HepG2 (cell line): ENCODE measurements around the gene NEXMIF. TPM values are rescaled to one million over a fixed set of nuclear protein-coding genes. Genes with fewer than 3 reads are reported as not detected.
"Not testable (repeated sequence)": the region's sequence is repeated elsewhere in the genome, so short reads cannot be mapped to it uniquely, and the experiment has no call there.

Experiments used
- ATAC-seq: fragments of 200-7000 bp; cut with Tn5 transposase; 3 replicates; pipeline ENCODE4 v1.9.1; 2020; ENCODE audit warnings: mild to moderate bottlenecking, moderate library complexity
- Bru-seq: library from RNA; stranded (reverse); fragments of 400-500 nt; gene quantifications from one replicate; lab custom pipeline; 2021; lab: Mats Ljungman, UMichigan
- BruChase-seq, 2 experiments: library from RNA; stranded (reverse); fragments of 400-500 nt; gene quantifications; one replicate each; lab custom pipeline; 2021; lab: Mats Ljungman, UMichigan
- BruUV-seq: library from RNA; stranded (reverse); fragments of 400-500 nt; replicated peaks from 2 replicates; lab custom pipeline; 2021; lab: Mats Ljungman, UMichigan
- CTCF ChIA-PET: fragments of 300-600 bp; formaldehyde crosslinking; extraction: SDS; loops from one replicate; lab custom pipeline; 2021; ENCODE audit warnings: low total read pairs, inconsistent platforms, low intra/inter-chr PET ratio; lab: Yijun Ruan, JAX
- POLR2A ChIA-PET: fragments of 350-600 bp; sonication (Branson Sonifier 250); formaldehyde crosslinking; loops from one replicate; lab custom pipeline; 2020; ENCODE audit warnings: antibody characterized with exemption, inconsistent platforms; lab: Yijun Ruan, JAX
- DNase-seq: peaks from one replicate; pipeline ENCODE4 v3.0.0-alpha.2; 2015; ENCODE audit warnings: low spot score
- FAIRE-seq: peaks from 3 replicates; lab custom pipeline; 2011; peaks lifted over from hg19 to GRCh38; lab: Jason Lieb, UNC
- H2AFZ ChIP-seq: one replicate; pipeline ENCODE4 v1.6.1; 2011; ENCODE audit warnings: low read length, inconsistent platforms
- H3K27ac ChIP-seq: fragments of 300-600 bp; 3 replicates; pipeline ENCODE4 v1.8.0; 2011; ENCODE audit warnings: mixed run types, mild to moderate bottlenecking, mixed read lengths, low read length, inconsistent platforms; ENCODE audit not compliant: insufficient read depth; ENCODE audit errors: extremely low read length
- H3K27me3 ChIP-seq, 2 experiments: fragments of 200-600 bp in 1 of 2; 2 replicates in 1 of 2; 3 replicates in 1 of 2; pipeline versions ENCODE4 v1.6.0 to v1.8.0; 2011; ENCODE audit warnings: low read length in 2 of 2, mild to moderate bottlenecking in 2 of 2, moderate library complexity in 2 of 2, inconsistent platforms in 1 of 2; ENCODE audit not compliant: insufficient read depth in 2 of 2, control insufficient read depth in 1 of 2
- H3K36me3 ChIP-seq, 2 experiments: fragments of 200-600 bp in 1 of 2; replicated peaks in 1 of 2; 2 replicates in 1 of 2; 3 replicates in 1 of 2; pipeline versions ENCODE4 v1.5.1 to v1.8.0; 2011; ENCODE audit warnings: low read length in 2 of 2, inconsistent platforms in 1 of 2; ENCODE audit not compliant: insufficient read depth in 2 of 2, control insufficient read depth in 1 of 2
- H3K4me1 ChIP-seq: 2 replicates; pipeline ENCODE4 v1.5.1; 2012; ENCODE audit warnings: low read length, inconsistent platforms; ENCODE audit not compliant: insufficient read depth
- H3K4me2 ChIP-seq: 2 replicates; pipeline ENCODE4 v1.6.0; 2011; ENCODE audit warnings: low read depth, low read length, inconsistent platforms
- H3K4me3 ChIP-seq, 3 experiments: fragments of 200-600 bp in 1 of 3; sonication (generic), shearing (Covaris generic) in 1 of 3; replicated peaks in 1 of 3; 2 replicates each; pipeline ENCODE4 v1.5.1; 2011 to 2016; ENCODE audit warnings: low read length in 3 of 3, inconsistent platforms in 2 of 3, low read depth in 2 of 3, mild to moderate bottlenecking in 2 of 3, control low read depth in 1 of 3, mixed read lengths in 1 of 3; ENCODE audit not compliant: insufficient read depth in 1 of 3
- H3K79me2 ChIP-seq: one replicate; pipeline ENCODE4 v1.6.1; 2011; ENCODE audit warnings: low read length, inconsistent platforms; ENCODE audit not compliant: insufficient read depth
- H3K9ac ChIP-seq: 2 replicates; pipeline ENCODE4 v1.6.0; 2011; ENCODE audit warnings: mild to moderate bottlenecking, low read depth, low read length, inconsistent platforms; ENCODE audit not compliant: insufficient read depth
- H3K9me3 ChIP-seq: 2 replicates; pipeline ENCODE4 v1.5.1; 2012; ENCODE audit warnings: mild to moderate bottlenecking, low read length
- H4K20me1 ChIP-seq: 2 replicates; pipeline ENCODE4 v1.6.0; 2011; ENCODE audit warnings: inconsistent platforms, mild to moderate bottlenecking, low read length, moderate library complexity; ENCODE audit not compliant: insufficient read depth
- CTCF ChIP-seq: sonication (generic); formaldehyde crosslinking; IDR thresholded peaks from 2 replicates; pipeline ENCODE4 v1.5.0; 2020; ENCODE audit warnings: mild to moderate bottlenecking, missing genetic modification reagents, moderate library complexity
- HNRNPLL ChIP-seq: fragments of 200-400 bp; formaldehyde crosslinking; IDR thresholded peaks from 2 replicates; pipeline ENCODE4 v1.6.1; 2017; ENCODE audit warnings: mild to moderate bottlenecking, low read depth, low read length; ENCODE audit not compliant: poor library complexity, severe bottlenecking
- JARID2 ChIP-seq: sonication (generic); formaldehyde crosslinking; IDR thresholded peaks from 2 replicates; pipeline ENCODE4 v1.8.1; 2023; ENCODE audit warnings: missing genetic modification reagents, inconsistent platforms; ENCODE audit not compliant: insufficient replicate concordance
- RAD21 ChIP-seq: fragments of 450-650 bp; formaldehyde crosslinking; IDR thresholded peaks from 2 replicates; pipeline ENCODE4 v1.5.0; 2020; ENCODE audit warnings: mild to moderate bottlenecking
- SKI ChIP-seq: fragments of 450-650 bp; IDR thresholded peaks from one replicate; pipeline ENCODE4 v1.6.1; 2018; ENCODE audit warnings: mild to moderate bottlenecking; ENCODE audit not compliant: partially characterized antibody
- whole genome bisulfite sequencing: methylation state at CpG from one replicate; pipeline ENCODE4 v1.1.6; 2017; ENCODE audit warnings: low lambda C conversion rate; 5-methylcytosine and 5-hydroxymethylcytosine counted together
- in situ Hi-C: cut with HindIII; loops from 2 replicates; pipeline ENCODE4 v1.10.0; 2017; ENCODE audit warnings: low pct_unique_long_range_greater_than_20kb; ENCODE audit not compliant: extremely low pct_ligation_motif_present
- intact Hi-C: fragments of 100-400 bp; cut with micrococcal nuclease; formaldehyde crosslinking; loops from one replicate; pipeline ENCODE4 v1.10.0; 2022; ENCODE audit not compliant: unreplicated experiment
- long read RNA-seq, 2 experiments: library from RNA in 1 of 2; library from polyadenylated mRNA in 1 of 2; stranded (forward) in 1 of 2; unstranded in 1 of 2; transcript quantifications; one replicate each; pipeline ENCODE4 v2.0.0, GENCODE V29; 2019 to 2022
- polyA minus RNA-seq, 3 experiments: library from RNA; depleted of rRNA, polyadenylated mRNA; stranded (reverse); fragments of >200 nt; gene quantifications; 2 replicates each; pipeline ENCODE4 v1.2.3, GENCODE V29; 2011; ENCODE audit warnings: low replicate concordance in 1 of 3
- polyA plus RNA-seq, 8 experiments: library from polyadenylated mRNA; depleted of rRNA in 3 of 8; stranded (reverse) in 7 of 8; unstranded in 1 of 8; fragments of >200 nt; fragmentation: Illumina TruSeq in 4 of 8; extraction: Trizol in 4 of 8; gene quantifications; 2 replicates each; pipeline versions ENCODE4 v1.2.1 to v1.2.3, GENCODE V29; 2011 to 2016; ENCODE audit warnings: low read depth in 4 of 8, missing spikeins in 1 of 8, mixed read lengths in 1 of 8; ENCODE audit not compliant: insufficient read depth in 1 of 8
- total RNA-seq, 5 experiments: library from RNA; depleted of rRNA; stranded (reverse); fragments of >200 nt; fragmentation: Illumina TruSeq; extraction: Trizol; gene quantifications; 2 replicates each; pipeline ENCODE4 v1.2.3, GENCODE V29; 2016; ENCODE audit warnings: low read depth in 1 of 5

NEXMIF gene
- not detected in 2 replicates for total RNA-seq (2016; rRNA removed; fragmentation: Illumina TruSeq; extraction: Trizol)
- not detected in 2 replicates for total RNA-seq (2016; cell fraction: cytosol; rRNA removed; fragmentation: Illumina TruSeq; extraction: Trizol; ENCODE audit: low read depth)
- 0.02 TPM in 1 of 2 replicates, not detected in the other for total RNA-seq (2016; cell fraction: insoluble cytoplasmic fraction; rRNA removed; fragmentation: Illumina TruSeq; extraction: Trizol)
- not detected in 2 replicates for total RNA-seq (2016; cell fraction: membrane; rRNA removed; fragmentation: Illumina TruSeq; extraction: Trizol)
- total RNA-seq (2016; cell fraction: nucleus; rRNA removed; fragmentation: Illumina TruSeq; extraction: Trizol) = not detected in 2 replicates
- polyA plus RNA-seq (2011; rRNA removed) = under 0.01 TPM in 1 of 2 replicates, not detected in the other
- under 0.01 TPM in 1 of 2 replicates, not detected in the other for polyA plus RNA-seq (2011; cell fraction: cytosol; rRNA removed)
- 0.02 TPM in 1 of 2 replicates, not detected in the other for polyA plus RNA-seq (2011; cell fraction: nucleus; rRNA removed)
- polyA plus RNA-seq (2012) = not detected in 2 replicates
- not detected in 2 replicates for polyA plus RNA-seq (2016; cell fraction: cytosol; fragmentation: Illumina TruSeq; extraction: Trizol; ENCODE audit: low read depth)
- polyA plus RNA-seq (2016; cell fraction: insoluble cytoplasmic fraction; fragmentation: Illumina TruSeq; extraction: Trizol; ENCODE audit: low read depth) = not detected in 2 replicates
- not detected in 2 replicates for polyA plus RNA-seq (2016; cell fraction: membrane; fragmentation: Illumina TruSeq; extraction: Trizol; ENCODE audit: low read depth)
- polyA plus RNA-seq (2016; cell fraction: nucleus; fragmentation: Illumina TruSeq; extraction: Trizol; ENCODE audit: insufficient read depth, low read depth) = not detected in 2 replicates
- 0.02 TPM in 2 replicates for polyA minus RNA-seq (2011; rRNA and poly(A)+ RNA removed; ENCODE audit: low replicate concordance)
- polyA minus RNA-seq (2011; cell fraction: cytosol; rRNA and poly(A)+ RNA removed) = not detected in 2 replicates
- polyA minus RNA-seq (2011; cell fraction: nucleus; rRNA and poly(A)+ RNA removed) = 0.12 TPM in 1 of 2 replicates, not detected in the other
- percentile 11 among the genes with signal in this experiment for Bru-seq, nascent RNA
- BruChase-seq, experiment 1, labeled RNA remaining after a 6-hour chase = percentile 13 among the genes with signal in this experiment
- percentile 18 among the genes with signal in this experiment for BruChase-seq, experiment 2, labeled RNA remaining after a 2-hour chase
- long read RNA-seq, experiment 1 = 0 reads
- long read RNA-seq, experiment 2 = 0 reads

GRCh38 chrX:74925225-74926088 lies at the start of gene NEXMIF:
TSS of gene NEXMIF (minus strand) at chrX:74925452.
- BruUV-seq = no TSS peak
- intact Hi-C loops (loop anchor here (10.0 kb wide), 1 partner anchor 679 kb away; no protein-coding TSS in a partner anchor), in situ Hi-C loops (no loop called here)
- no peak within 1 kb of the TSS for H2AFZ ChIP-seq
- peak within 1 kb of the TSS; percentile 75 for H3K4me2 ChIP-seq
- FAIRE-seq (no peak), DNase-seq (peak; percentile 6), ATAC-seq (peak; percentile 99)
- H3K9ac ChIP-seq = no peak within 1 kb of the TSS
- 78% methylated on average over 26 of the region's 48 CpGs for WGBS
- ChIA-PET CTCF (no interaction called here), POLR2A (no interaction called here)
- no peak within 1 kb of the TSS for H3K27ac ChIP-seq
- no peaks in the 10 kb centered on the region for H3K4me1 ChIP-seq
- no peaks in the 10 kb centered on the region for H4K20me1 ChIP-seq
- H3K4me3 ChIP-seq = peak within 1 kb of the TSS; percentile 26 to 60 (median 41); a peak in 5 of 6 replicates
- peak; percentile 40 for TF ChIP-seq CTCF (CRISPR knock-in tag)
- TF ChIP-seq HNRNPLL = peak; percentile 97
- peak; percentile 21; the same call in 1 of the 2 replicates for TF ChIP-seq RAD21 (CRISPR knock-in tag)
- TF ChIP-seq SKI = peak; percentile 22
- no peak for TF ChIP-seq JARID2
- H3K9me3 ChIP-seq = no peaks in the 10 kb centered on the region
- H3K27me3 ChIP-seq = no peaks in the 10 kb centered on the region
- no peaks in the 10 kb centered on the region for H3K79me2 ChIP-seq
- H3K36me3 ChIP-seq = no peaks in the 10 kb centered on the region

GRCh38 chrX:74961962-74962361 lies 36.7 kb upstream of the NEXMIF start:
- WGBS = 0% methylated on average over 3 of the region's 3 CpGs
- H3K79me2 ChIP-seq, H3K4me3 ChIP-seq, FAIRE-seq, H3K27ac ChIP-seq, H4K20me1 ChIP-seq, H3K9ac ChIP-seq, DNase-seq, CTCF ChIA-PET, in situ Hi-C loops, intact Hi-C loops, H3K36me3 ChIP-seq, H3K27me3 ChIP-seq, H2AFZ ChIP-seq, H3K4me1 ChIP-seq, H3K4me2 ChIP-seq, H3K9me3 ChIP-seq, POLR2A ChIA-PET, ATAC-seq, BruUV-seq: not testable (repeated sequence)
